Common myeloid progenitor, CD34-positive (primary cell): ENCODE measurements around the gene SERPINF2.

Experiments used
- CTCF ChIA-PET: fragments of 350-600 bp; sonication (Branson Sonifier 250); formaldehyde crosslinking; loops from one replicate; lab custom pipeline; 2021; ENCODE audit warnings: antibody characterized with exemption; lab: Charles Lee
- POLR2A ChIA-PET: fragments of 350-600 bp; sonication (Branson Sonifier 250); formaldehyde crosslinking; loops from one replicate; lab custom pipeline; 2021; ENCODE audit warnings: antibody characterized with exemption; lab: Charles Lee
- DNase-seq, 3 donors: peaks; one replicate each; pipeline versions ENCODE4 v3.0.0 to v3.0.0-alpha.2; 2013
- H3K27ac ChIP-seq, 2 experiments: 1 replicate in 1 of 2; 2 replicates in 1 of 2; pipeline ENCODE4 v1.7.0; 2013; ENCODE audit warnings: inconsistent platforms in 2 of 2, low read length in 2 of 2, mild to moderate bottlenecking in 2 of 2, low read depth in 1 of 2, moderate library complexity in 1 of 2; ENCODE audit not compliant: severe bottlenecking in 2 of 2, insufficient read depth in 1 of 2, poor library complexity in 1 of 2
- H3K27me3 ChIP-seq, 5 experiments: replicated peaks in 2 of 5; 1 replicate in 3 of 5; 2 replicates in 2 of 5; pipeline versions ENCODE4 v1.6.1 to v1.7.0; 2013; ENCODE audit warnings: low read length in 4 of 5, mild to moderate bottlenecking in 2 of 5, moderate library complexity in 2 of 5, inconsistent platforms in 1 of 5; ENCODE audit not compliant: insufficient read depth in 5 of 5, control insufficient read depth in 4 of 5
- H3K36me3 ChIP-seq, 4 experiments: 1 replicate in 2 of 4; 2 replicates in 2 of 4; pipeline versions ENCODE4 v1.6.1 to v1.7.0; 2013; ENCODE audit warnings: low read length in 3 of 4, control low read depth in 1 of 4, mild to moderate bottlenecking in 1 of 4; ENCODE audit not compliant: control insufficient read depth in 4 of 4, insufficient read depth in 4 of 4
- H3K4me1 ChIP-seq, 4 experiments: 1 replicate in 3 of 4; 2 replicates in 1 of 4; pipeline versions ENCODE4 v1.6.1 to v1.7.1; 2013; ENCODE audit warnings: low read length in 3 of 4, mild to moderate bottlenecking in 3 of 4, control low read depth in 1 of 4, inconsistent platforms in 1 of 4, moderate library complexity in 1 of 4; ENCODE audit not compliant: control insufficient read depth in 4 of 4, insufficient read depth in 4 of 4; ENCODE audit errors: control extremely low read depth in 1 of 4
- H3K4me3 ChIP-seq, 7 experiments: 1 replicate in 4 of 7; 2 replicates in 3 of 7; pipeline versions ENCODE4 v1.5.1 to v1.7.0; 2013; ENCODE audit warnings: mild to moderate bottlenecking in 7 of 7, low read length in 6 of 7, moderate library complexity in 6 of 7, inconsistent platforms in 2 of 7, low read depth in 2 of 7, control low read depth in 1 of 7; ENCODE audit not compliant: insufficient read depth in 4 of 7, control insufficient read depth in 1 of 7; ENCODE audit errors: extremely low read depth in 1 of 7
- H3K9me3 ChIP-seq, 5 experiments: 1 replicate in 4 of 5; 2 replicates in 1 of 5; pipeline versions ENCODE4 v1.6.1 to v1.7.1; 2013; ENCODE audit warnings: low read length in 4 of 5, mild to moderate bottlenecking in 2 of 5, inconsistent platforms in 1 of 5, low read depth in 1 of 5, moderate library complexity in 1 of 5; ENCODE audit not compliant: control insufficient read depth in 4 of 5, insufficient read depth in 2 of 5; ENCODE audit errors: control extremely low read depth in 1 of 5
- WGBS: methylation state at CpG from one replicate; pipeline ENCODE4 v1.1.5; 2013; ENCODE audit not compliant: insufficient coverage; 5-methylcytosine and 5-hydroxymethylcytosine counted together

The SERPINF2 gene

DNA sequence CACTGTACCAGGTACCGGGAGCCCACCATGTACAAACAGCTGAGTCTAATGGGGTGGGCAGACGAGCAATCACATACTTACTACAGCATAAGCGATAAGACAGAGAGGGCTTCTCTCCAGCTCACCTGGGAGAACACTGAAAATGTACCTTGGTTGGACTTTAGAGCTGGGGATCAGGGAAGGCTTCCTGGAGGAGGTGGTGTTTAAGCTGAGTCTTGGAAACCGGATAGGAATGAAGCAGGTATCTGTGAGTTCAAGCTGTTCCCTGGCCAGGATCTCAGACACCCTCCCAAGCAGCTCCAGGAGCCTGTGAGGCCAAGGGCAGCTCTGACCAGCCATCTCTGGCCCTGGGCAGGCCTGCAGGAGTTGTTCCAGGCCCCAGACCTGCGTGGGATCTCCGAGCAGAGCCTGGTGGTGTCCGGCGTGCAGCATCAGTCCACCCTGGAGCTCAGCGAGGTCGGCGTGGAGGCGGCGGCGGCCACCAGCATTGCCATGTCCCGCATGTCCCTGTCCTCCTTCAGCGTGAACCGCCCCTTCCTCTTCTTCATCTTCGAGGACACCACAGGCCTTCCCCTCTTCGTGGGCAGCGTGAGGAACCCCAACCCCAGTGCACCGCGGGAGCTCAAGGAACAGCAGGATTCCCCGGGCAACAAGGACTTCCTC, 11.2 kb downstream of the SERPINF2 start:
- Histone ChIP-seq H3K4me3 (no peak overlapping the region), H3K27ac (no peak overlapping the region), H3K9me3 (no peaks in the 10 kb centered on the region), H3K27me3 (no peaks in the 10 kb centered on the region), H3K4me1 (peaks cover 0 to 23% (median 17%) of the 10 kb centered on the region in 4 experiments), H3K36me3 (no peaks in the 10 kb centered on the region)
- no peak for DNase-seq
- 90% methylated on average over 15 of the region's 23 CpGs for WGBS
- CTCF ChIA-PET = interaction anchor here (0.7 to 6.7 kb wide), 11 partner anchors 8 to 45 kb away, joined by 3 to 41 read pairs (median 4); partner anchors contain the start of gene SERPINF1
- POLR2A ChIA-PET = interaction anchor here (0.7 to 1.0 kb wide), 2 partner anchors 9 to 10 kb away, joined by 3 read pairs; no protein-coding TSS in a partner anchor

DNA sequence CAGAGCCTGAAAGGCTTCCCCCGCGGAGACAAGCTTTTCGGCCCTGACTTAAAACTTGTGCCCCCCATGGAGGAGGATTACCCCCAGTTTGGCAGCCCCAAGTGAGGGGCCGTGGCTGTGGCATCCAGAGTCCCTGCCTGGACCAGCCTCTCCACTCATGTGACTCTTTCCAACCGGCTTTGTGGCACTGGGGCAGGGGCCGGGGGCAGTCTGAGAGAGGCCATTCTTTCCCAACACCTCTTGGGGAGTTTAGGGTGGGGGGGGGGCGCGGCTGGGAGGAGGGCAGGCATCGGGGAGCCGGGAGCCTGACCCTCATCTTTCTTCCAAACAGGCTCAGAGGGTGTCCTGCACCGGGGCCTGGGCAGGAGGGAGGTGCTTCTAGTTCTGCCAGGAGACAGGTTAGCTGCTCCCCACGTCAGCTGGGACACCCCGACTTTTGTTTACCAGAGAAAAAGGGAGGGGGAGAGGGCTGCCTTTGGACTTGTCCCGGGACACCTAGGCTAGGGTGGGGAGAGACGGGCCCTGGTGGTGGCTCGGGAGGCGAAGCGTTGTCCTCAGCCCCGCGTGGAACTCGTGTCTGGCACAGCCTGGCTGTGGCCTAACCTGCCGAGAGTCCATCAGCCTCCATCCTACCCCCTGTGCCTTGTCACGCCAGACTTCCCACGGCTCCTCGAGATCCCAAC, 11.9 kb downstream of the SERPINF2 start:
- peaks cover 0 to 23% (median 19%) of the 10 kb centered on the region in 4 experiments for H3K4me1 ChIP-seq
- no peak for DNase-seq
- no peak overlapping the region for H3K27ac ChIP-seq
- no peaks in the 10 kb centered on the region for H3K36me3 ChIP-seq
- POLR2A ChIA-PET = interaction anchor here (0.6 to 1.0 kb wide), 3 partner anchors 8 to 108 kb away, joined by 3 read pairs; no protein-coding TSS in a partner anchor
- H3K4me3 ChIP-seq = no peak overlapping the region
- CTCF ChIA-PET = interaction anchor here (0.7 to 6.7 kb wide), 10 partner anchors 10 to 45 kb away, joined by 3 to 41 read pairs (median 4); no protein-coding TSS in a partner anchor
- 87% methylated on average over 14 of the region's 25 CpGs for WGBS
- no peaks in the 10 kb centered on the region for H3K9me3 ChIP-seq
- H3K27me3 ChIP-seq = no peaks in the 10 kb centered on the region

DNA sequence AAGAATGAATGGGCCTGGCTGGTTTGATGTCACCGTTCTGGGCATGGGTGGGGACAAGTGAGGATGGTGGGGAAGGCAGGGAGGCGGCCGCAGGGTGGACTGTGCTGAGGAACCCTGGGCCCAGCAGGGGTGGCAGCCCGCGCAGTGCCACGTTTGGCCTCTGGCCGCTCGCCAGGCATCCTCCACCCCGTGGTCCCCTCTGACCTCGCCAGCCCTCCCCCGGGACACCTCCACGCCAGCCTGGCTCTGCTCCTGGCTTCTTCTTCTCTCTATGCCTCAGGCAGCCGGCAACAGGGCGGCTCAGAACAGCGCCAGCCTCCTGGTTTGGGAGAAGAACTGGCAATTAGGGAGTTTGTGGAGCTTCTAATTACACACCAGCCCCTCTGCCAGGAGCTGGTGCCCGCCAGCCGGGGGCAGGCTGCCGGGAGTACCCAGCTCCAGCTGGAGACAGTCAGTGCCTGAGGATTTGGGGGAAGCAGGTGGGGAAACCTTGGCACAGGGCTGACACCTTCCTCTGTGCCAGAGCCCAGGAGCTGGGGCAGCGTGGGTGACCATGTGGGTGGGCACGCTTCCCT, 12.7 kb downstream of the SERPINF2 start:
- Histone ChIP-seq H3K27me3 (no peaks in the 10 kb centered on the region), H3K4me3 (no peak overlapping the region), H3K4me1 (peaks cover 0 to 23% (median 19%) of the 10 kb centered on the region in 4 experiments), H3K36me3 (no peaks in the 10 kb centered on the region), H3K9me3 (no peaks in the 10 kb centered on the region), H3K27ac (no peak overlapping the region)
- ChIA-PET POLR2A (interaction anchor here (0.6 kb wide), 1 partner anchor 107 kb away, joined by 3 read pairs; no protein-coding TSS in a partner anchor), CTCF (interaction anchor here (1.3 to 6.7 kb wide), 4 partner anchors 10 to 34 kb away, joined by 4 to 41 read pairs (median 6); no protein-coding TSS in a partner anchor)
- WGBS = 88% methylated on average over 7 of the region's 20 CpGs
- DNase-seq = no peak

DNA sequence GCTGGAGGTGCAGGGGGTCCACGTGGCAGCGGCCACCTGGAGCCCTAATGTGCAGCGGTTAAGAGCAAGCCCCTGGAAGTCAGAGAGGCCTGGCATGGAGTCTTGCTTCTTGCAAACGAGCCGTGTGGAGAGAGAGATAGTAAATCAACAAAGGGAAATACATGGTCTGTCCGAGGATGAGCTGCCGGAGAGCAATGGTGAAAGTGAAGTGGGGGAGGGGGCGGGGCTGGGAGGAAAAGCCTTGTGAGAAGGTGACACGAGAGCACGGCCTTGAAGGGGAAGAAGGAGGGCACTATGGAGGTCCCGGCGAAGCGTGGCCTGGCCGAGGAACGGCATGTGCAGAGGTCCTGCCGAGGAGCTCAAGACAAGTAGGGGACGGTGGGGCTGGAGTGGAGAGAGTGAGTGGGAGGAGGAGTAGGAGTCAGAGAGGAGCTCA, 13.2 kb downstream of the SERPINF2 start:
- Histone ChIP-seq H3K9me3 (no peaks in the 10 kb centered on the region), H3K27ac (no peak overlapping the region), H3K4me3 (no peak overlapping the region), H3K4me1 (peaks cover 0 to 20% (median 19%) of the 10 kb centered on the region in 4 experiments), H3K36me3 (no peaks in the 10 kb centered on the region), H3K27me3 (no peaks in the 10 kb centered on the region)
- ChIA-PET POLR2A (no interaction called here), CTCF (interaction anchor here (1.3 to 6.7 kb wide), 4 partner anchors 9 to 34 kb away, joined by 4 to 41 read pairs (median 6); no protein-coding TSS in a partner anchor)
- WGBS = 94% methylated on average over 15 of the region's 17 CpGs
- no peak for DNase-seq

DNA sequence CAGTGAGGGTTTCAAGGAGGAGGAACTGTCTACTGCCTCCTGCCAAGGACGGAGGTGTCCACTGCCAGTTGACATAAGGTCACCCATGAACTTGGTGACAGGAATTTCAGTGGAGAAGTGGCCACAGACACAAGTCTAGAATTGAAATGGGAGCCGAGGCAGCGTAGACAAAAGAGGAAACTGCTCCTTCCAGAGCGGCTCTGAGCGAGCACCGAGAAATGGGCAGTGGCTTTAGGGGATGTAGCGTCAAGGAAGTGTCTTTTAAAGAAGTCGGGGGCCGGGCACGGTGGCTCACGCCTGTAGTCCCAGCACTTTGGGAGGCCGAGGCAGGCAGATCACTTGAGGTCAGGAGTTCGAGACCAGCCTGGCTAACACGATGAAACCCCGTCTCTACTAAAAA, 16.1 kb downstream of the SERPINF2 start:
- POLR2A ChIA-PET = no interaction called here
- peaks cover 6 to 30% (median 26%) of the 10 kb centered on the region in 4 experiments for H3K4me1 ChIP-seq
- CTCF ChIA-PET = interaction anchor here (1.0 kb wide), 1 partner anchor 11 kb away, joined by 3 read pairs; no protein-coding TSS in a partner anchor
- no peak overlapping the region for H3K4me3 ChIP-seq
- no peak overlapping the region for H3K27ac ChIP-seq
- no peaks in the 10 kb centered on the region for H3K9me3 ChIP-seq
- peak in 2 of 3 donors; percentile 44 to 45 for DNase-seq
- WGBS = 20% methylated on average over 13 of the region's 15 CpGs
- H3K36me3 ChIP-seq = no peaks in the 10 kb centered on the region
- no peaks in the 10 kb centered on the region for H3K27me3 ChIP-seq

DNA sequence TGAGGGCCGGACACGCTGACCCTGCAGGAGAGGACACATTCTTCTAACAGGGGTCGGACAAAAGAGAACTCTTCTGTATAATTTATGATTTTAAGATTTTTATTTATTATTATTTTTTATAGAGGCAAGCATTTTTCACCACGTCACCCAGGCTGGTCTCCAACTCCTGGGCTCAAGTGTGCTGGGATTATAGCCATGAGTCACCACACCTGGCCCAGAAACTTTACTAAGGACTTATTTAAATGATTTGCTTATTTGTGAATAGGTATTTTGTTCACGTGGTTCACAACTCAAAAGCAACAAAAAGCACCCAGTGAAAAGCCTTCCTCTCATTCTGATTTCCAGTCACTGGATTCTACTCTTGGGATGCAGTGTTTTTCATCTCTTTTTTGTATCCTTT, 16.9 kb downstream of the SERPINF2 start:
- peaks cover 7 to 34% (median 29%) of the 10 kb centered on the region in 4 experiments for H3K4me1 ChIP-seq
- no peak for DNase-seq
- ChIA-PET POLR2A (no interaction called here), CTCF (interaction anchor here (1.0 kb wide), 1 partner anchor 11 kb away, joined by 3 read pairs; no protein-coding TSS in a partner anchor)
- H3K4me3 ChIP-seq = no peak overlapping the region
- H3K36me3 ChIP-seq = no peaks in the 10 kb centered on the region
- WGBS = 85% methylated on average over 2 of the region's 5 CpGs
- H3K9me3 ChIP-seq = no peaks in the 10 kb centered on the region
- no peak overlapping the region for H3K27ac ChIP-seq
- no peaks in the 10 kb centered on the region for H3K27me3 ChIP-seq
